Occipital lobe (tissue), 2 donors: ENCODE measurements around the gene ASPSCR1. TPM values are rescaled to one million over a fixed set of nuclear protein-coding genes. Genes with fewer than 3 reads are reported as not detected.
"Not testable (repeated sequence)": the region's sequence is repeated elsewhere in the genome, so short reads cannot be mapped to it uniquely, and the experiment has no call there.

Experiments
- DNase-seq: peaks from one replicate; lab custom pipeline; 2025; lab: John Stamatoyannopoulos, UW
- total RNA-seq: library from RNA; depleted of rRNA; stranded (reverse); fragments of >200 nt; gene quantifications from one replicate; pipeline ENCODE4 v1.2.3, GENCODE V29; 2014

Gene ASPSCR1
- total RNA-seq, 1 donor from 2014 or later = 11.1 TPM

DNA sequence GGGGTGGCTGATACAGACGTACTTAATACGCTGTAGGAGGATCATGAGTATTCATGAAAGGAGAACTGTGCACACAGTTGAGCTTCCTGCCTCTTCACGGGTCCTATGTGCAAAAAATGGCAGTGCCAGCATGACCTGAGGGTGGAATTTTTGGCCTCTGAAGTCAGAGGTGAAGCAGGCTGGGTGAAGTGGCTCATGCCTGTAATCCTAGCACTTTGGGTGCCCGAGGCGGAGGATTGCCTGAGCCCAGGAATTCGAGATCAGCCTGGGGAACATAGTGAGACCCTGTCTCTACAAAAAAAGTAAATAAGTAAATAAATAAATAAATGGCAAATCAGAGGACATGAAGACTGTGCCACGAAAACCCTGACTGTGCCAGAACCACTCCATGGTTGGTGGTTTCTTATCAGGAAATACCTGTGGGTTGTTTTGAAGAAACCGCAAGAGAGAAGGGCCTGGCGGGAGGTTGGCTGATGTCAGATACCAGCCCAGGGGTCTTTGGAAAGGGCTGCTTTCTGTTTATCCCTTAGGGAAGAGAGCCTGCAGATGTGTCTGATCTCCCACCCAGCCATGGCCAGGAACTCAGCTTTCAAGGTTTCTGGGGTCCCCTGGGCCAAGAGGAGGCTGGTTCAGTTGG, 3.4 kb downstream of the ASPSCR1 start:
- DNase-seq = no peak

DNA sequence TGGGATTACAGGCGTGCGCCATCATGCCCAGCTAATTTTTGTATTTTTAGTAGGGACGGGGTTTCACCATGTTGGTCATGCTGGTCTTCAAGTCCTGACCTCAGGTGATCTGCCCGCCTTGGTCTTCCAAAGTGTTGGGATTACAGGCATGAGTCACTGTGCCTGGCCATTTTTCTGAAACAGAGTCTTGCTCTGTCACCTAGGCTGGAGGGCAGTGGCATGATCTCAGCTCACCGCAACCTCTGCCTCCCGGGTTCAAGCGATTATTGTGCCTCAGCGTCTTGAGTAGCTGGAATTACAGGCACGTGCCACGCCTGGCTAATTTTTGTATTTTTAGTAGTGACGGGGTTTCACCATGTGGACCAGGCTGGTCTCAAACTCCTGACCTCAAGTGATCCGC, 4.1 kb downstream of the ASPSCR1 start:
- DNase-seq = not testable (repeated sequence)

DNA sequence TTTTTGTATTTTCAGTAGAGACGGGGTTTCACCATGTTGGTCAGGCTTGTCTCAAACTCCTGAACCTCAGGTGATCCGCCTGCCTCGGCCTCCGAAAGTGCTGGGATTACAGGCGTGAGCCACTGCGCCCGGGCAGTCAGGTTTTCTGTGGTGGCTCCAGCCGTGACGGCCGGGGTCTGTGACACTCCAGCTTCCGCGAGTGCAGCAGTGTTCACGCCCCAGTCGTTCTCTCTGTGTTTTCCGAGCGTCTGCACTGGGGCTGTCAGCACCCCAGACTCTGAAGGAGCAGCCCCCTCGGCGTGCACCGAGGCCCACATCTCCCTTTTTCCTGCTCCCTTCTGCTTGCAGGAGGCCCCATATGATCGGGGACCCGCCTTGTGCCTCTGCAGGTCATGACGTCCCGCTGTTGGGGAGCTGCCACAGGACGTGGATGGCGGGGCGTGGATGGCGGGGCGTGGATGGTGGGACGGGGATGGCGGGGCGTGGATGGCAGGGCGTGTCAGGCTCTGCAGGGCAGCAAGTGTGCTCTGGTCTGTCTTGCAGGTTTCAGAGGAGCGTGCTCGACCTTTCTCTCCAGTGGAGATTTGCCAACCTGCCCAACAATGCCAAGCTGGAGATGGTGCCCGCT, 5.7 kb downstream of the ASPSCR1 start:
- no peak for DNase-seq

DNA sequence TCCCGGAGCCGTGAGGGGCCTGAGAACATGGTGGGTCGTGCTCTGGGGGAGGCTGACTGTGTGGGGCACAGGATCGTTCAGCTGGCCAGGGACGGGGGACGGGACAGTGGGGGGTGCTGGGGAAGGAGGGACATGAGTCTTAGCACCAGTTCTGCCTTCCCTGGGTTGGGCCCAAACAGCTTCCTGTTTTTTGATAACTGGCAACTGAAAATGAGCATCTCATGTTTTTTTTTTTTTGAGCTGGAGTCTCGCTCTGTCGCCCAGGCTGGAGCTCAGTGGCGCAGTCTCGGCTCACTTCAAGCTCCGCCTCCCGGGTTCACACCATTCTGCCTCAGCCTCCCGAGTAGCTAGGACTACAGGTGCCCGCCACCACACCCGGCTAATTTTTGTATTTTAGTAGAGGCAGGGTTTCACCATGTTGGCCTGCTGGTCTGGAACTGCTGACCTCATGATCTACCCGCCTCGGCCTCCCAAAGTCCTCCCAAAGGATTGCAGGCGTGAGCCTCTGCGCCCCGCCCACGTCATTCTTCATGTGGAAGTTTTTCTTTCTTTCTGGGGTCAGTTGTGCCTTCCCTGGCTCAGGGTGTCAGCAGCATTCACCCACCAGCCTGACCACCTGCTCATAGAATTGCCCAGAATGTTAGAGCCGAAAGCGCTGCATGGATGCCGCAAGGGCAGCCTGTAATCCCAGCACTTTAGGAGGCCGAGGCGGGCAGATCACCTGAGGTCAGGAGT, 6.4 kb downstream of the ASPSCR1 start:
- no peak for DNase-seq

DNA sequence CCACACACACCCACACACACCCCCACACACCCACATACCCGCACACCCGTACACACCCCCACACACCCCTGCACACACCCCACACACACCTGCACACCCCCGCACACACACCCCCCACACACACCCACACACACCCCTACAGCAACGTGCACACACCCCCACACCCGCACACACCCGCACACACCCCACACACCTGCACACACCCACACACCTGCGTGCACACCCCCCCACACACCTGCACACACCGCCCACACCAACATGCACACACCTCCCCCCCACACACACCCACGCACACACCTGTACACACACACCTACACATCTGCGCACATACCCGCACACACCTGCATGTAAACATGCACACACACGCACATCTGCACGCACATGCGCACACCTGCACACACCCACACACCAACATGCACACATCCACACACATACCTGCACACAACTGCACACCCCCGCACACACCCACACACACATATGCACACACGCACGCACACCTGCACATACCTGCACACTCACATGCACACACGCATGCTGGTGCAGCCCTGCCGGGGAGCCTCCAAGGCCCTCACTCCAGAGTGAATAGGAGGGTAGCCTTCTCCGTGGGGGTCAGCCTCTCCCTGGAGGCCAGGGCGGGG, 7.5 kb downstream of the ASPSCR1 start:
- DNase-seq = no peak

DNA sequence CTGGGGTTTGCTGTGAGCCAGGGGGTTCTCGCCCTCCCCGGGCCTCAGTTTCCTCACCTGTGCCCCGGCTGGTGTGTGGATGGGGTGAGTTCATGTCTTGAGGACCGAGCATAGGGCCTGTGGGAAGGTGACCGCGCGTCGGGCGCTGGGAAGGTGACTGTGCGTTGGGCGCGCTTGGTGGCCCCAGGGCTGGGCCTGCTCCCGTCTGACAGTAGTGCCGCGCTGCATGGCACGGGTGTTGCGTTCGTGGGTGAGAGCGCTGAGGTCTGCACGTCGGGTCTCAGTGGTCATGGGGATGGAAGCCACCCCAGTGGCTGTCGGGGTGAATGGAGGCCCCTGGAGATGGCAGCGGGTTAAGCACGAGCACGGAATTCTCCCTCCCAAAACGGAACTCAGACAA, 9.2 kb downstream of the ASPSCR1 start:
- no peak for DNase-seq

DNA sequence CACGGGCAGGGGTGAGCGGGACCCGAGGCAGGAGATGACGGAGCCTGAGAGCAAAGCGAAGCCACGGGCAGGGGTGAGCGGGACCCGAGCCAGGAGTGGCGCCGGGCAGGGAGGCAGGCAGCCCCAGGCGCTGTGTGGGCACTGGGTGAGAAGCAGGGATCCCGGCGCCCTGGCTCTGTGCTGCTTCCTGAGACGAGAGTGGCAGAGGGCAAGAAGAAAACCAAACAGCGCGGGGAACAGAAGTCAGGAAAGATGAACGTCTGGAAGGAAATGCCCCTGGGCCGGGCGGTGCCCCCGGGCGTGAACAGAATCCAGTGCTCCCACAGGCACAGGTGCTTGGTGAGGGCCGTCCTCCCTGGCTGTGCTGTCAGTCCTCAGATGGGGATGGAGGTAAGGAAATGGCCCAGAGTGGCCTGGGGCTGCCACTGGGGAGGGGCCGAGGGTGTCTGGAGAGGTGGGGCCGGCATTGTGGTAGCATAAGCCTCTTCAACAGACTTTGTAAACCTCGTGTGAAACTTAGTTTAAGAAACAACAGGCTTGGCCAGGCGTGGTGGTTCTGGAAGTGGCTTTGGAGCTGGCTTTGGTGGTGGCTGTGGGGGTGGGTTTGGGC, 9.8 kb downstream of the ASPSCR1 start:
- DNase-seq = no peak

DNA sequence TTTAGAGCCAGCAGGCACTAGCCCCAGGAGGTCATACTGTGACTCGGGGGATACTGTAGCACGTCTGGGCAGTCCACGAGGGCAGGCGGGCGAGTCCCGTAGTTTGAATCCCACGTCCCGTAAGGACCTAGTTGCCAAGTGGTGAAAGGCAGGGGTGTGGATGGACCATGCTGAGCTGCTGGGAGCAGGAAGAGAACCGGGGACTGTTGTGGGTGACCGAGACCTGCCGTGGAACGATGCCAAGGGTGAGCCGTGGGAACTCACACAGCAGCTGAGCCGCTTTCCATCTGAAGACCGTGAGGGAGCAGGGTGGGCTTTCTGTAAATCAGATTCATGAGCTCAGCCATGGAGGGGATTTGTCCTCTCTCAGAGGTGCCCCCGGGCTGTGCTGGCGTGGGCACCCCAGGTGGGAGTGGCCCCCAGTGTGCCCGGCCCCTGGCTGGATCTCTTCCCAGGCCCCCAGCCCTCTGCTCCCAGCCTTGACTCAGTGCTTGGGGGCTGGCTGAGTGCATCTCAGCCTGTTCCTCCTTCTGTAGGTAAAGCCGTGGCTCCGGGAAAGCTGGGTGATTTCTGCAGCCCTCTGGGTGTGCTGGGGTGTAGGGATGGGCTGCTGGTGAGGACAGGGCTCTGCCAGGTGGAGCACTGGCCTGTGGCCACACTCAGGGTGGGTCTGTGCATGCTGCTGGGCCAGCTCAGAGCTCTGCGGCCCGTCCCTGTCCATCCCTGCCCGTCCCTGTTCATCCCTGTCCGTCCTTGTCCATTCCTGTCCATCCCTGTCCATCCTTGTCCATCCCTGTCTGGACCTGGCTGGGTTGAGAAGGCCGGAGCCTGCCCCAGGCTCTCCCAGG, 13.6 kb downstream of the ASPSCR1 start:
- DNase-seq = no peak

DNA sequence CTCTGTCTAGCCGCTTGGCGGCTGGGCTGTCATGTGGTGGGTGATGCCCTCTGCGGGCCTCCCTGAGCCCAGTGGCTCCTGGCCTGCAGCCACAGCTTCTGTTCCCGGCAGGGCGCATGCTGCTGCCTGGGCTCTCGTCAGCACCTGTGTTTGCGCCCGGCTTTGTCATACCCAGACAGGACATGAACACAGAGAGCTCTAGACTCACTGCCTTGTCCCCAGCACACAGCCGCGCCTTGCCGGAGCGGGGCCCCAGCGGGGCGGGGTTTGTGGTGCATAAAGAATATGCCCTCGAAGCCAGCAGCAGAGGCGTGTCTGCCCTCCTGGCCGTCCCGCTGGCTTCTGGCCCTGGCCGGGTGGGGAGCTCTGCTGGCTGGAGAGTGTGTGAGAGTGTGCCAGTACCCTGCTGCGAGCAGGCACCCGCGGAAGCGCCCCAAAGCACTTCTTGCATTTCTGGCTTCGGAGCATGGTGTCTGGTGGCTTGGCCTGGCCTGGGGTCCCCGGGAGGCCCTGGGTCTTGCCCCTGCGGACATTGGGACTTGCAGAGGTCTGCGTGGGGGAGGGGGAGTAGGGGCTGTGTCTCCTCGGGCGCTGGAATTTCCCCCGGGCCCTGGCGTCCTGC, 14.4 kb downstream of the ASPSCR1 start:
- no peak for DNase-seq

DNA sequence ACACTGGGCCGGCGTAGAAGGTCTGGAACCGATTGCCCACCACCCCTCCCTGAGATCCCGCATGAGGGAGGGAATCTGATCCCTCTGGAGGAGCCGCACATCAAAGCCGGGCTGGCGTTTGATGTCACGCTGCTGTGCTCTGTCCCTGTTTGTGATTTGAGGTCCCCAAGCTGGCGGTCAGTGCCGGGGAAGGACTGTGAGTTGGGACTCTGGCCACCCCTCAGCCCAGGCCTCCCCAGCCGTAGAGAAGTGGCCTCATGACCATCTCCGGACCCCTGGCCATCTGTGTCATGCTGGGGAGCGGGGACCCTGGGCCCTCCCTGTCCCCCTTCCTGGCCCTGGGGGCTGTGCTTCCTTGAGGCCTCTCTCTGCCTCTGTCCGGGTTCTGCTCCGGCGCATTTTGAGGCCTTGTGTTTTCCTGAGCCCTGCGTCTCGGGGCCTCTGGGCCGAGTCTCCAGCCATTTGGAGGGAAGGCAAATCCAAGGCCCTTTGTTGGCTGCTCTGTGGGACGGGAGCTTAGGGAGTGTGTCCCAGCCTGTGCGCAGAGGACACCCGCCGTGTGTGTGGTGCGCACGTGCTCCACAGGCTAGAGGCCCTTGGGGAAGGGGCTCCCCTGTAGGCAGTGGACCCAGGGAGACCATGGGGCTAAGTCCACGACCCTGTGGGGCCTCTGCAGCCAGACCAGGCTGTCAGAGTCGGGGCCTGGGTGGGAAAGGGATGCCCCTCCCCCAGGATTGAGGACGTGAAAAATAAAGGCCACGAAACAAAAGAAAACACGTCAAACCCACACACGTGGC, 15.1 kb downstream of the ASPSCR1 start:
- DNase-seq = no peak

DNA sequence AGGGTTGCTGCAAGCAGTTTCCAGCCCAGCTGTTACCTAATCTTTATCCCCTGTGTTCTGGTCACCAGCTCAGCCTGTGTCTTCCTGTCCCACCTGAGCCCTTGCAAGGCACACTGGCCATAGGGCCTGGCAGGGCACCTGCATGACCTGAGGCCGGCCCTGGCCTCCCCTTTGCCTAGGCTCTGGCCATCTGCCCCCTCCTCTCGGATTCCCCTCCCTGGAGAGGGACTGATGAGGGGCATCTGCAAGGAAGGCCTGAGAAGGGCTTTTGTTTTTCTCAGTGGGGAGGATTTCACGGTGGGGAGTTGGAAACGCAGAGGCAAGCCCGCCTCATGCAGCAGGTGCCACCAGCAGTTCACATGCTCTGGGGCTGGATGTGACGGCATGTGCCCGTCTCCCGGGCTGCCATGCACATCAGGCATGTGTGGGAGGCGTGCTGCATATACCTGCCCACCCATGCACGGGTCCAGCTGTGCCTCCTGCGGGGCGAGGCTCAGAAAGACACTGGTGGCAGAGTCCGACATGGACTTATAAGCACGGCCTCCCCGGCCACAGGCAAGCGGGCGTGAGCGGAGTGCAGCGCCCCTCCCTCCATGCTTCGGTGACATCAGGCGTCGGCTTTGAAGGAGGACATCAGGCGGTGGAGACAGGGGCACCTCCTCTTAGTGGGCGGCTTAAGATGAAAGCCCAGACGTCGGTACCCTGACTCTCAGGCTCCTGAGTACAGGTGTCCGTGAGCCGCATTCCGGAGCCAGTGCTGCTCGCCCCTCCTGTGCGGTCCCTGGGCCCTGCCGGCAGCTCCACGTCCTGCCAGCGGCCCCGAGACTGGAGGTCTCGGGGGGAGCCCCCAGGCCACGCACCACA, 16.5 kb downstream of the ASPSCR1 start:
- no peak for DNase-seq

DNA sequence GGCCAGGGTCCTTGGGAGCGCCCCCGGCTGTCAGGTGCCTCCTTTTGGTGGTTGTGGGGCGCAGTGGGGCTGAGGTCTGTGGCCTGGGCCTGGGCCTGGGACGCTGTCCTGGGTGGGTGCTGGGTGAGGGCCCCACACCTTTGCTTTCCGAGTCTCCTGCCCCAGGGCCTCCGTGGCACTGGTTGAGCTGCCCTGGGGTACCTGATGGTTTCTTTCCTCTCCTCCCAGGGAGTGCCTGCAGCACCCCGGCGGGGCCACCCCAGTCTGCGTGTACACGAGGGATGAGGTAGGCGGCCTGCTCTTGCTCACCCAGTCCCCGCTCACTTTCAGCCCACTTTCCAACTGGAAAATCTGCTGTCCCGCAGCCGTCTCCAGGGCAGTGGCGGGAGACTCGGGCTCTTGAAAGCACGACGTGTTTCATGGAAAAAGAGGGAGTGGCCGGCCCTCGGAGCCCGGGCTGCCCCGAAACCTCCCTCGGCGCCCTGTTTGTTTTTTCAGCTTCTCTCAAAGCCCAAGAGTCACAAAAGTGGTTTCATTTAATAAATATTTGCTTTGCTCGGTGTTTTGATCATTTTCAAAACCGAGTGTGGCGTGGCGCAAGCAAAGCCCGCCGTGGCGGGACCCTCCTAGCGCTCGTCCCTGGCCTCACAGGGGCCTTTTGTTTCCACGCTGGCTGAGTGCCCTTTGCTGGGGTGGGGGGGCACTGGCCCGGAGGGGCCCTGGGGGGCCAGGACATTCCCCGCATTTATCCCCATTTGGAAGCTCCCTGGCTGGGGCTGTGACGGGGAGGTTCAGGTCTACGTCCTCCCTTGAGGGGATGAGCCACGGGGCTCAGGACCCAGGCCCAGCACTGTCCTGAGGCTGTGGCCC, 17.4 kb downstream of the ASPSCR1 start:
- DNase-seq = no peak

DNA sequence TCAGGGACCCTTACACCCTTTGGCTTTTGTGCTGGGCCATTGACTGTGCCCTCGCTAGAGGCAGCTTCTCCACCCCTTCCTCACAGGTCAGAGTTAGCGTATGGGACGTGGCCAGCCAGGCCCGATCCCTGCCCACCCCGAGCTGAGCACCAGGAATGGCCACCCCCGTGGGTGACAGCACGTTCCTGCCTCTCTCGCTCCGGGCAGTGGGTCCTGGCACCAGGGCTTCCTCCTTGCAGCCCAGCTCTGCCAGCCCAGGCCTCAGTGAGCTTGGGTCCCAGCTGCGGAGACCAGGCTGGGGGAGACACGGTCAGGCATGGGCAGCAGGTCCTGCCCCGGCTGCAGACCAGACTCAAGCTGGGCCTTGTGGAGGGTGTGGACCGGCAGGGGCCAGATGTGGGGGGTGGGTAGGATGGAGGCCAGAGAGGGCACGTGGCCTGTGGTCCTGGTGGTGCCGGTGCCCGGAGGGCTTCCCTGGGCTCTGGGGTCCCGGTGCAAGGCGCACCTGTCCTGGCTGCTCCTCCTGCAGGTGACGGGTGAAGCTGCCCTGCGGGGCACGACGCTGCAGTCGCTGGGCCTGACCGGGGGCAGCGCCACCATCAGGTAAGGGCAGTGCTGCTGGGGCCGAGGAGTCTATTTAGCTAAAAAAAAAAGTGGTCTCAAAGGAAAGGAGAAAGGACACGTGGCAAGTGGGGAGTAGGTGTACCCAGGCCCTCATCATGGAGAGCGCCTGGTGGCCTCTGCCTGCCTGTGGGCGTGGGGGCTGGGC, 18.2 kb downstream of the ASPSCR1 start:
- no peak for DNase-seq

DNA sequence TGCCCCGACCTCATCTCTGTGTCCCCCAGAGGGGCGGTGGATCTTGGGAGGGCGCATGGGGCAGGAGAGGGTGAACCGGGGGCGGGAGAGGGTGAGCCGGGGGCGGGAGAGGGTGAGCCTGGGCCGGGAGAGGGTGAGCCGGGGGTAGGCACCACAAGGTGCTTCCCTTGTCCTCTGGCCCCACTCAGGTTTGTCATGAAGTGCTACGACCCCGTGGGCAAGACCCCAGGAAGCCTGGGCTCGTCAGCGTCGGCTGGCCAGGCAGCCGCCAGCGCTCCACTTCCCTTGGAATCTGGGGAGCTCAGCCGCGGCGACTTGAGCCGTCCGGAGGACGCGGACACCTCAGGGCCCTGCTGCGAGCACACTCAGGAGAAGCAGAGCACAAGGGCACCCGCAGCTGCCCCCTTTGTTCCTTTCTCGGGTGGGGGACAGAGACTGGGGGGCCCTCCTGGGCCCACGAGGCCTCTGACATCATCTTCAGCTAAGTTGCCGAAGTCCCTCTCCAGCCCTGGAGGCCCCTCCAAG, 18.9 kb downstream of the ASPSCR1 start:
- no peak for DNase-seq

DNA sequence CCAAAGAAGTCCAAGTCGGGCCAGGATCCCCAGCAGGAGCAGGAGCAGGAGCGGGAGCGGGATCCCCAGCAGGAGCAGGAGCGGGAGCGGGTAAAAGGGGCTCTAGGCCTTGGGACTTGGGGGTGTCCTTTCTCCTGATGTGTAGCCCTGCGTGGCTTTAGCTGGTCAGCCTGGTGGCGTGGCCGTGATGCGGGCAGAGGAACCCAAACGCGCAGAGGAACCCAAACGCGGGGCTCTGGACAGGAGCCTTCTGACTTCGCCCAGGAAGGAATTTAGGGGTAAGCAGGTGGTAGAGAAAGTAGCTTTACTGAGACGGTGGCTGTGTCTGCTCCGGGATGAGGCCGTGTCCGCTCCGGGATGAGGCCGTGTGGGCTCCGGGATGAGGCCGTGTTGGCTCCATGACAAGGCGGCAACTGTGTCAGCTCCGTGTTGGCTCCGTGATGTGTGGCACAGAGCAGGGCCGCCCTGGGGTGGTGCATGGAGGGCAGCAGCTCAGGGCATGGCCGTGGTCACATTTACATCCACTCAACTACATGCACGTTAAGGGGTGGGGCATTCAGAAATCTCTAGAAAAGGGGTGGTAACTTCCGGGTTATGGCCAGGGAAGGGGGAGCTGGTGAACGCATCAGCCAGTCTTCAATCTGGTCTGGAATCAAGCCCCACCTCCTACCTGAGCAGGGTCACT, 19.5 kb downstream of the ASPSCR1 start:
- DNase-seq = no peak

DNA sequence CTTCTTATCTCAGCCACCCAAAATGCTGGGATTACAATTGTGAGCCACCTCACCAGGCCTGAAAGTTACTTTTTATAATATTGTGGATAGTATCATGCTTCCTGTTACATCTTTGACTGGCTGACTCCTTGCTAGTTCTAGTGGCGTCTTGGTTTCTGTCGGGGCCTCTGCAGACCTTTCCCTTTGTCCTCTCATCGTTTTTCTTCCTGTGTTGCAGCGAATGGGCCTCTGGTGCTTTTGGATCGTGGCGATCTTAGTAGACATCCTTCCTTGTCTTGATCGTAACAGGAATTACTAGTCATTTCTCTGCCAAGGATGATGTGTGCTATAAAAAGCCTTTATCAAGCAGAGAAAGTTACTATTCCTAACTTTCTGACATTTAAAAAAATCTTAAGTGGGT, 20.8 kb downstream of the ASPSCR1 start:
- DNase-seq = no peak
